NOMO-1 (cell line): ENCODE results near the gene CR1.
"Not testable (repeated sequence)": the region's sequence is repeated elsewhere in the genome, so short reads cannot be mapped to it uniquely, and the experiment has no call there.

Experiments used
- DNase-seq, 2 experiments: peaks; one replicate each; lab custom pipeline; 2025; ENCODE audit not compliant: unreplicated experiment in 2 of 2; lab: John Stamatoyannopoulos, UW

Gene CR1

GRCh38 chr1:207579436-207579799 lies 83.5 kb downstream of the CR1 start:
- DNase-seq = peak in 1 of 2 experiments; percentile 44

- no peak for DNase-seq
Measured at GRCh38 chr1:207581496-207582153, 85.7 kb downstream of the CR1 start.

DNA sequence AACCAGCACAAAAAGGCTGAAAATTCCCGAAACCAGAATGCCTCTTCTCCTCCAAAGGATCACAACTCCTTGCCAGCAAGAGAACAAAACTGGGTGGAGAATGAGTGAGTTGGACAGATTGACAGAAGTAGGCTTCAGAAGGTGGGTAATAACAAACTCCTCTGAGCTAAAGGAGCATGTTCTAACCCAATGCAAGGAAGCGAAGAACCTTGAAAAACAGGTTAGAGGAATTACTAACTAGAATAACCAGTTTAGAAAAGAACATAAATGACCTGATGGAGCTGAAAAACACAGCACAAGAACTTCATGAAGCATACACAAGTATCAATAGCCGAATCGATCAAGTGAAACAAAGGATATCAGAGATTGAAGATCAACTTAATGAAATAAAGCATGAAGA lies 93.5 kb downstream of the CR1 start:
- DNase-seq = not testable (repeated sequence)

DNA sequence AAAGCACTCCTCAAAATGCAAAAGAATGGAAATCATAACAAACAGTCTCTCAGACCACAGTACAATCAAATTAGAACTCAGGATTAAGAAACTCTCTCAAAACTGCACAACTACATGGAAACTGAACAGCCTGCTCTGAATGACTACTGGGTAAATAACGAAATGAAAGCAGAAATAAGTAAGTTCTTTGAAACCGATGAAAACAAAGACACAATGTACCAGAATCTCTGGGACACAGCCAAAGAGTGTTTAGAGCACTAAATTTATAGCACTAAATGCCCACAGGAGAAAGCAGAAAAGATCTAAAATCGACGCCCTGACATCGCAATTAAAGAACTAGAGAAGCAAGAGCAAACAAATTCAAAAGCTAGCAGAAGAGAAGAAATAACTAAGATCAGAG lies 95.2 kb downstream of the CR1 start:
- DNase-seq = not testable (repeated sequence)

GRCh38 chr1:207594095-207594494 lies 98.1 kb downstream of the CR1 start:
- not testable (repeated sequence) for DNase-seq

DNA sequence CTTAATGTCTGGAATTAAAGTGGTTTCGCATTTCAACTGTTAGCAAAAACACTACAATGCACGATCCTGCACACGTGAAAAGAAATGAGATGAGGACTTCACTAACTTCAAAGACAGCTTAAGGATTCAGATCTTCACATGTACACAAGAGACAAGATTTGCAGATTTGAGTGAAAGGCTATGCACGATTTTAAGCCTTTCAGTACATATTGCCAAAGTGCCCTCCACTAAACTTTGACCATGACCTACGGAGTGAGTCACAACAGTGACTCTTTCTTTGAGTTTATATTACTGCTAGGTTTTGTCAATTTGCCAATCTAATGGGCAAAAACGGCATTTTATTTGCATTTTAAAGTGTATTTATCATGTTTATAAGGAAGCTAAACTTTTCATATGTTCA lies 107.8 kb downstream of the CR1 start:
- no peak for DNase-seq

DNA sequence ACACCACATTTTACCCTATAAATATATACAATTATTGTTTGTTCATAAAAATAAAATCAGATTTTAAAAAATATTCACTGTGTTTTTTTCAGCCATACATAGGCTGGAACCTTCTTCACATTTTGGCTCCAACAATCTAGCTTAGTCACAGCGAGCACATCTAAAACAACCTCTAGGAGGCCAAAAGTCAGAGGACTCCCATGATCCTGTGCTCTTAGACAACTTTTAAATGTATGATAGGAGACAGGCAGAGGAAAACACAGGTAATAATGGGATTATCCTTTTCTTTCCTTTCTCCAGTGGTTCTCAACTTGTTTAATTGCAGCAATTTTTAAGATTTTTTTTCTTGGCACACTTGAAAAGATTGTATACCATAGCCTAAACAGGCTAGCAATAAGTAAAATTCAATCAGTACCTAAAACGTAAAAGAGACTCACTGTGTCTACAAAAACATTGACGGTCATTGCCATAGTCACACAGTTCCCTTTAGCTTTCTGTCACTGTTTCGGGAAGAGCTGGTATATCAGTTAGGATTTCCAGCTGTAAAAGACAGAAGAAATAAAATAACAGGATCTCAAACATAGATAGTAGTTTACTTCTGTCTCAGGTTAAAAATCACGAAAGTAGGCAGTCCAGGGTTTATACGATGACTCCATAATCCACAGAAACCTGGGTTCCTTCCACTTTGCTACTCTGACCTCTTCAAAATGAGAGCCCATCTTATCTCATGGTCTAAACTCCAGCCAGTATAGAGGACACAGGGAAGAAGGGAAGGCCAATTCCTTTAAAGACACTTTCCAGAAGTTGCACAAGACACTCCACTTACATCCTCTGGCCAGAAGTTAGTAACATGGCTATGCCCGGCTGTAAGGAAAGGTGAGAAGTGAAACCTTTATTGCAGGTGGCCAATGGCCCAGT lies 109.7 kb downstream of the CR1 start:
- DNase-seq = no peak

- DNase-seq = no peak
Measured at GRCh38 chr1:207606362-207606755, 110.4 kb downstream of the CR1 start.

GRCh38 chr1:207612762-207613161 lies 116.8 kb downstream of the CR1 start:
- no peak for DNase-seq

DNA sequence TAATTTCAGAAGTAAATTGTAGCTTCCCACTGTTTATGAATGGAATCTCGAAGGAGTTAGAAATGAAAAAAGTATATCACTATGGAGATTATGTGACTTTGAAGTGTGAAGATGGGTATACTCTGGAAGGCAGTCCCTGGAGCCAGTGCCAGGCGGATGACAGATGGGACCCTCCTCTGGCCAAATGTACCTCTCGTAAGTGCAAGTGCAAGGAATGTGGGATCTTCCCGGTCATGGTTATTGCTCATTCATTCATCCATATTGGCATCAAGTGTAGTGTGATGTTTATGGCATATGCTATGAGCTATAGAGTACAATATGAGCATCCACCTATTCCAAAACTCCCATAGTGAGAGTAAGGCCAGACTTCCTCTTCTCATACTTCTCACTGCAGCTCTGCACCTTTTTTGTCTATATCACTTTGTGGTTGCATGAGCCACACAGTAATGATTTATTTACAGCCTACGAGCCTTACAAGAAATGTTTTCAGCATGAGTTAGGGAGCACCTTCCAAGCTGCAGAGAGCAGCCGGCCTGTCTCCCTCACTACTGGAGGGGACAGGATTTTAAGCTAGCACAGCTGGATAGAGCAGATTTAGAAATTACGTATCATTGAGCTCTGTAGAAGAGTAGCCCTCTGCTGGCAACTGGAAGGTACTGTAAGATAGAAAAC lies 124.0 kb downstream of the CR1 start:
- peak; percentile 46 to 74 for DNase-seq

- no peak for DNase-seq
Measured at GRCh38 chr1:207620543-207620893, 124.6 kb downstream of the CR1 start.

- not testable (repeated sequence) for DNase-seq
Measured at GRCh38 chr1:207625504-207626071, 129.6 kb downstream of the CR1 start.

- DNase-seq = no peak
Measured at GRCh38 chr1:207626972-207627337, 131.0 kb downstream of the CR1 start.

DNA sequence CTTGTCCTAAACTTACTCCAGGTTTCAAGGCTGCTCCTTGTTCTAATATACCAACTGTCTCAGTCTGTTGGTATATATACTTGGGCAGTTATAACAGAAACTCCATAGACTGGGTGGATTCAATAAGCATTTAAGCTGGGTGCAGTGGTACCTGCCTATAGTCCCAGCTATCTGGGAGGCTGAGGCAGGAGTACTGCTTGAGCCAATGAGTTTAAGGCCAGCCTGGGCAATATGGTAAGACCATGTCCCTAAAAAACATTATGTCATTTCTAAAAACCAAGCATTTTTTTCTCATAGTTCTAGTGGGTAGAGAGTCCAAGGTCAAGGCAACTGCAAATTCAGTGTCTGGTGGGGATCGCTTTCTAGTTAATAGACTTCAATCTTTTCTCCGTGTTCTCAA lies 131.5 kb downstream of the CR1 start:
- no peak for DNase-seq

DNA sequence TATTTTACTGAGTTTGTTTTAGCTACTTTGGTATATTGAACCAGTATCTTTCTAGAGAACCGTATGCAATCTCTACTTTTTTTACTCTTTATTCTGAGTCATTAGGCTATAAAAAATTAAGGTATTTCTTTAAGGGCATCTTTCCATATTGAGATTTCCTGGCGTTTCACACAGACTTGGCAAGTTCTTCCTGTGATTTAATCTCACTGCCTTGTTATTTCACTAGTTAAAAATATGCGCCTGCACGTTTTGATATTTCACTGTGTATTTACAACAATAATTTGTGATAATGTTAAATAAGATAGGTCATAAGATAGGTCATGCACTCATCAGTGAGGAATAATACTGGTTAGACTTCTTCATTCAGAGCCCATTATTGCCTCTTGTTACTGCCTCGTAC lies 132.8 kb downstream of the CR1 start:
- no peak for DNase-seq

GRCh38 chr1:207631137-207631536 lies 135.2 kb downstream of the CR1 start:
- no peak for DNase-seq

GRCh38 chr1:207633226-207633625 lies 137.3 kb downstream of the CR1 start:
- DNase-seq = no peak

DNA sequence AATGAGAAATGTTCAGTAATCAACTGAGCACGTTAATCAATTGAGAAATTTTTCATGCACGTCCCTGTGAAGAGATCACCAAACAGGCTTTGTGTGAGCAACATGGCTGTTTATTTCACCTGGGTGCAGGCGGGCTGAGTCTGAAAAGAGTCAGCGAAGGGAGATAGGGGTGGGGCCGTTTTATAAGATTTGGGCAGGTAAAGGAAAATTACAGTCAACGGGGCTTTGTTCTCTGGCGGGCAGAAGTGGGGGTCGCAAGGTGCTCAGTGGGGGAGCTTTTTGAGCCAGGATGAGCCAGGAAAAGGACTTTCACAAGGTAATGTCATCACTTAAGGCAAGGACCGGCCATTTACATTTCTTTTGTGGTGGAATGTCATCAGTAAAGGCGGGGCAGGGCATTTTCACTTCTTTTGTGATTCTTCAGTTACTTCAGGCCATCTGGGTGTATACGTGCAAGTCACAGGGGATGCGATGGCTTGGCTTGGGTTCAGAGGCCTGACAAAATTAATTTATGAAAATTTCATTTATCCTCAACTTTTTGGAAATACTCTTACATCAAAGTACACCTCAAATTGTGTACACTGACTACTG lies 137.8 kb downstream of the CR1 start:
- DNase-seq = not testable (repeated sequence)

- not testable (repeated sequence) for DNase-seq
Measured at GRCh38 chr1:207634293-207634692, 138.3 kb downstream of the CR1 start.

DNA sequence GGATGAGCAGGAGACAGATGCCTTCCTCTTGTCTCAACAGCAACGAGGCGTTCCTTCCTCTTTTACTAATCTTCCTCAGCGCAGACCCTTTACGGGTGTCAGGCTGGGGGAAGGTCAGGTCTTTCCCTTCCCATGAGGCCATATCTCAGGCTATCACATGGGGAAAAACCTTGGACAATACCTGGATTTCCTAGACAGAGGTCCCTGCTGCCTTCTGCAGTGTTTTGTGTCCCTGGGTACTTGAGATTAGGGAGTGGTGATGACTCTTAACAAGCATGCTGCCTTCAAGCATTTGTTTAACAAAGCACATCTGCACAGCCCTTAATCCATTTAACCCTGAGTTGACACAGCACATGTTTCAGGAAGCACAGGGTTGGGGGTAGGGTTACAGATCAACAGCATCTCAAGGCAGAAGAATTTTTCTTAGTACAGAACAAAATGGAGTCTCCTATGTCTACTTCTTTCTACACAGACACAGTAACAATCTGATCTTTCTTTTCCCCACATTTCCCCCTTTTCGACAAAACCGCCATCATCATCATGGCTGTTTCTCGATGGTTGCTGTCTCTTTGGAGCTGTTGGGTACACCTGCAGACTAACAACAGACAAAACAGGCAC lies 139.7 kb downstream of the CR1 start:
- not testable (repeated sequence) for DNase-seq
